B cell (primary cell): ENCODE data around the gene MBTD1. TPM values are rescaled to one million over a fixed set of nuclear protein-coding genes. Genes with fewer than 3 reads are reported as not detected.

Experiments
- ATAC-seq: fragments of 200-7000 bp; cut with Tn5 transposase; one replicate; pipeline ENCODE4 v1.10.0; 2021; ENCODE audit warnings: low read depth, mild to moderate bottlenecking, moderate number of reproducible peaks, moderate library complexity
- CTCF ChIA-PET: fragments of 350-600 bp; sonication (Branson Sonifier 250); formaldehyde crosslinking; loops from one replicate; lab custom pipeline; 2021; ENCODE audit warnings: antibody characterized with exemption, inconsistent platforms; lab: Charles Lee
- POLR2A ChIA-PET: fragments of 350-600 bp; sonication (Branson Sonifier 250); formaldehyde crosslinking; loops from one replicate; lab custom pipeline; 2021; ENCODE audit warnings: antibody characterized with exemption; lab: Charles Lee
- DNase-seq: peaks from one replicate; pipeline ENCODE4 v3.0.0; 2013
- H2AFZ ChIP-seq: 2 replicates; pipeline ENCODE4 v1.6.1; 2012; ENCODE audit warnings: mild to moderate bottlenecking, low read depth, low read length; ENCODE audit not compliant: insufficient read depth, poor library complexity, severe bottlenecking
- H3K27ac ChIP-seq, 2 donors: 1 replicate in 1 of 2; 2 replicates in 1 of 2; pipeline ENCODE4 v1.5.1; 2012 to 2013; ENCODE audit warnings: low read length in 2 of 2, mild to moderate bottlenecking in 2 of 2, moderate library complexity in 1 of 2
- H3K27me3 ChIP-seq, 4 experiments: fragments of 200-600 bp in 1 of 4; sonication (generic) in 1 of 4; replicated peaks in 1 of 4; 1 replicate in 2 of 4; 2 replicates in 2 of 4; pipeline versions ENCODE4 v1.6.1 to v1.7.0; 2013 to 2016; ENCODE audit warnings: low read length in 3 of 4, mild to moderate bottlenecking in 2 of 4, mixed read lengths in 1 of 4, moderate library complexity in 1 of 4; ENCODE audit not compliant: insufficient read depth in 4 of 4, control insufficient read depth in 3 of 4; ENCODE audit errors: control extremely low read depth in 1 of 4
- H3K36me3 ChIP-seq, 2 experiments: replicated peaks in 1 of 2; 1 replicate in 1 of 2; 2 replicates in 1 of 2; pipeline versions ENCODE4 v1.6.1 to v1.7.1; 2013; ENCODE audit warnings: low read length in 1 of 2; ENCODE audit not compliant: insufficient read depth in 2 of 2, control insufficient read depth in 1 of 2; ENCODE audit errors: control extremely low read depth in 1 of 2, extremely low read depth in 1 of 2
- H3K4me1 ChIP-seq, 2 donors: fragments of 200-600 bp in 1 of 2; sonication (generic) in 1 of 2; 1 replicate in 1 of 2; 2 replicates in 1 of 2; pipeline versions ENCODE4 v1.5.1 to v1.6.1; 2013 to 2017; ENCODE audit warnings: low read length in 2 of 2; ENCODE audit not compliant: control insufficient read depth in 2 of 2, insufficient read depth in 2 of 2
- H3K4me2 ChIP-seq: replicated peaks from 2 replicates; pipeline ENCODE3; 2012; ENCODE audit warnings: mild to moderate bottlenecking, low read depth, low read length; ENCODE audit not compliant: poor library complexity, severe bottlenecking
- H3K4me3 ChIP-seq, 5 experiments: fragments of 200-600 bp in 1 of 5; sonication (generic) in 1 of 5; 1 replicate in 3 of 5; 2 replicates in 2 of 5; pipeline versions ENCODE4 v1.5.1 to v1.7.0; 2011 to 2016; ENCODE audit warnings: low read length in 4 of 5, mild to moderate bottlenecking in 4 of 5, low read depth in 2 of 5, control low read depth in 1 of 5, moderate library complexity in 1 of 5; ENCODE audit not compliant: insufficient read depth in 1 of 5; ENCODE audit errors: control extremely low read depth in 1 of 5, extremely low read depth in 1 of 5
- H3K79me2 ChIP-seq: fragments of 200-600 bp; sonication (generic); one replicate; pipeline ENCODE4 v1.6.0; 2016; ENCODE audit warnings: low read length; ENCODE audit not compliant: control insufficient read depth, insufficient read depth
- H3K9ac ChIP-seq: fragments of 200-600 bp; sonication (generic); 2 replicates; pipeline ENCODE4 v1.6.1; 2017; ENCODE audit warnings: mild to moderate bottlenecking, low read length, moderate library complexity
- H3K9me3 ChIP-seq, 3 donors: one replicate each; pipeline versions ENCODE4 v1.6.1 to v1.7.1; 2013; ENCODE audit warnings: low read length in 2 of 3; ENCODE audit not compliant: control insufficient read depth in 2 of 3, insufficient read depth in 1 of 3; ENCODE audit errors: control extremely low read depth in 1 of 3
- H4K20me1 ChIP-seq: 2 replicates; pipeline ENCODE4 v1.6.0; 2012; ENCODE audit warnings: mild to moderate bottlenecking, low read length; ENCODE audit not compliant: insufficient read depth, control insufficient read depth, poor library complexity, severe bottlenecking
- H3K27ac Mint-ChIP-seq: one replicate; pipeline ENCODE4 v1.8.0; 2021; ENCODE audit warnings: mixed read lengths
- H3K27me3 Mint-ChIP-seq: one replicate; pipeline ENCODE4 v1.8.0; 2021; ENCODE audit warnings: mixed read lengths
- H3K4me1 Mint-ChIP-seq: one replicate; pipeline ENCODE4 v1.8.0; 2021; ENCODE audit warnings: mixed read lengths
- H3K4me3 Mint-ChIP-seq: one replicate; pipeline ENCODE4 v1.8.0; 2021; ENCODE audit warnings: mixed read lengths
- H3K9me3 Mint-ChIP-seq: one replicate; pipeline ENCODE4 v1.8.0; 2022; ENCODE audit warnings: mixed read lengths; ENCODE audit not compliant: insufficient read depth
- CTCF ChIP-seq: fragments of 200-600 bp; IDR thresholded peaks from one replicate; pipeline ENCODE4 v1.8.0; 2022; ENCODE audit warnings: antibody characterized with exemption, mild to moderate bottlenecking
- EZH2 ChIP-seq: IDR thresholded peaks from 2 replicates; pipeline ENCODE4 v1.6.1; 2012; ENCODE audit warnings: borderline replicate concordance, low read depth, mild to moderate bottlenecking, moderate library complexity, low read length; ENCODE audit not compliant: insufficient read depth, poor library complexity, severe bottlenecking
- WGBS: methylation state at CpG from one replicate; pipeline ENCODE4 v1.1.5; 2013; ENCODE audit warnings: missing lambda C conversion rate; ENCODE audit not compliant: insufficient coverage; 5-methylcytosine and 5-hydroxymethylcytosine counted together
- intact Hi-C: fragments of 100-400 bp; cut with micrococcal nuclease; formaldehyde crosslinking; loops from one replicate; pipeline ENCODE4 v1.10.0; 2022
- polyA plus RNA-seq: library from polyadenylated mRNA; depleted of rRNA; stranded (reverse); fragments of >200 nt; gene quantifications from 2 replicates; pipeline ENCODE4 v1.2.3, GENCODE V29; 2012
- total RNA-seq, 2 donors: library from RNA; stranded (reverse); fragments of 120-200 nt in 1 of 2; gene quantifications; 1 replicate in 1 of 2; 2 replicates in 1 of 2; pipeline versions ENCODE4 v1.2.3 to v1.2.4, GENCODE V29; 2013 to 2022

Gene MBTD1
- total and polyA plus RNA-seq, 2 donors (not counting 1 experiment from before 2014, with no cell fraction given) = 9.6 to 39.7 TPM

- Histone ChIP-seq H3K4me2 (no peak overlapping the region), H2AFZ (no peak overlapping the region), H3K9ac (no peak overlapping the region), H3K79me2 (no peaks in the 10 kb centered on the region), H3K4me1 (no peaks in the 10 kb centered on the region), H3K27ac (no peak overlapping the region), H3K27me3 (no peaks in the 10 kb centered on the region), H4K20me1 (no peaks in the 10 kb centered on the region), H3K9me3 (no peaks in the 10 kb centered on the region), H3K4me3 (no peak overlapping the region), H3K36me3 (peaks cover 0 to 69% of the 10 kb centered on the region in 2 experiments)
- Mint-ChIP-seq H3K4me3 (no peak overlapping the region), H3K4me1 (no peaks in the 10 kb centered on the region), H3K9me3 (no peaks in the 10 kb centered on the region), H3K27ac (no peak overlapping the region), H3K27me3 (no peaks in the 10 kb centered on the region)
- TF ChIP-seq CTCF = no peak
- ATAC-seq = no peak
- WGBS = no CpG with 5 or more reads among the region's 2 CpGs
- ChIA-PET POLR2A (no interaction called here), CTCF (interaction anchor here (1.1 kb wide), 1 partner anchor 9 kb away, joined by 3 read pairs; no protein-coding TSS in a partner anchor)
- no peak for DNase-seq
- intact Hi-C loops = no loop called here
Measured at GRCh38 chr17:51289696-51290111, 29.9 kb upstream of the MBTD1 start.

DNA sequence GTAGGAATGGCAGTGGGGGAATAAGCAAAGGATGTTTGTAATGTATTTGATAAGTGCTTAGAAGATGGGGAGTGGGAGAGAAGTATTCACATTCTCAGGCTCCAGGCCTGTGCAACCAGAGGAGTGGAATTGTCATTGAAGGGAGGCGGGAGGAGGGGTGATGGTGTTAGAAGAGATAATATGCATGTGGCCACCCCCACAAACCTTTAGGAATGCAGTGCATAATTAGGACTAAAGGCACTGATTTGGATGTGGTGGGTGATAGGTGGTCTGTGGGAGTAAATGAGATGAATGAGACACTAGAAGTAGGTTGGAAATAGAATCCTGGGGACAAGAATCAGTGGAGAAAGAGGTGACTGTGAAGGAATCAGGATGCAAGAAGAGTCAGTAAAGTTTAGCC is 27.6 kb upstream of the MBTD1 start:
- no peak overlapping the region for H3K27ac ChIP-seq
- no peak for DNase-seq
- no peak for TF ChIP-seq CTCF
- TF ChIP-seq EZH2 = no peak
- Mint-ChIP-seq H3K4me1 (no peaks in the 10 kb centered on the region), H3K9me3 (no peaks in the 10 kb centered on the region), H3K27ac (no peak overlapping the region), H3K4me3 (no peak overlapping the region), H3K27me3 (no peaks in the 10 kb centered on the region)
- no peak overlapping the region for H3K9ac ChIP-seq
- peaks cover 0 to 64% of the 10 kb centered on the region in 2 experiments for H3K36me3 ChIP-seq
- no peak overlapping the region for H3K4me3 ChIP-seq
- ATAC-seq = no peak
- no peaks in the 10 kb centered on the region for H3K9me3 ChIP-seq
- H3K79me2 ChIP-seq = peaks cover under 1% of the 10 kb centered on the region
- no peak overlapping the region for H2AFZ ChIP-seq
- H3K4me2 ChIP-seq = no peak overlapping the region
- H3K4me1 ChIP-seq = no peaks in the 10 kb centered on the region
- H3K27me3 ChIP-seq = no peaks in the 10 kb centered on the region
- intact Hi-C loops = no loop called here
- CTCF ChIA-PET = interaction anchor here (0.9 kb wide), 1 partner anchor 10 kb away, joined by 4 read pairs; no protein-coding TSS in a partner anchor
- POLR2A ChIA-PET = no interaction called here
- no CpG with 5 or more reads among the region's 1 CpG for WGBS
- no peaks in the 10 kb centered on the region for H4K20me1 ChIP-seq
